Fibroblast of gingiva (primary cell): ENCODE data around the gene PACC1.
"Not testable (repeated sequence)": the region's sequence is repeated elsewhere in the genome, so short reads cannot be mapped to it uniquely, and the experiment has no call there.

Source experiments
- DNase-seq: peaks from one replicate; pipeline ENCODE4 v3.0.0-alpha.2; 2011; ENCODE audit warnings: low read depth

Gene PACC1

GRCh38 chr1:212395678-212396437, 18.8 kb downstream of the PACC1 start:
- DNase-seq = not testable (repeated sequence)

GRCh38 chr1:212388985-212389716, 25.5 kb downstream of the PACC1 start:
- DNase-seq = no peak

GRCh38 chr1:212386029-212386428, 28.7 kb downstream of the PACC1 start:
- DNase-seq = no peak

GRCh38 chr1:212381397-212382035, 33.2 kb downstream of the PACC1 start:
- no peak for DNase-seq

GRCh38 chr1:212379366-212379765, 35.3 kb downstream of the PACC1 start:
- no peak for DNase-seq

- no peak for DNase-seq
Observed at GRCh38 chr1:212377644-212378043, 37.0 kb downstream of the PACC1 start.

- DNase-seq = no peak
Observed at GRCh38 chr1:212375986-212376385, 38.7 kb downstream of the PACC1 start.

GRCh38 chr1:212368073-212368484, 46.6 kb downstream of the PACC1 start:
- DNase-seq = peak; percentile 67

- no peak for DNase-seq
Observed at GRCh38 chr1:212367474-212368072, 47.1 kb downstream of the PACC1 start.

- DNase-seq = peak; percentile 66
Observed at GRCh38 chr1:212366901-212367300, 47.8 kb downstream of the PACC1 start.

- no peak for DNase-seq
Observed at GRCh38 chr1:212364985-212365384, 49.7 kb downstream of the PACC1 start.

- DNase-seq = no peak
Observed at GRCh38 chr1:212359794-212360479, 54.7 kb downstream of the PACC1 start.

- no peak for DNase-seq
Observed at GRCh38 chr1:212355230-212355969, 59.3 kb downstream of the PACC1 start.

- no peak for DNase-seq
Observed at GRCh38 chr1:212354464-212354863, 60.2 kb downstream of the PACC1 start.

- no peak for DNase-seq
Observed at GRCh38 chr1:212353181-212353580, 61.5 kb downstream of the PACC1 start.

- no peak for DNase-seq
Observed at GRCh38 chr1:212351588-212352362, 62.9 kb downstream of the PACC1 start.

- DNase-seq = peak; percentile 22
Observed at GRCh38 chr1:212346601-212347000, 68.1 kb downstream of the PACC1 start.

- DNase-seq = no peak
Observed at GRCh38 chr1:212344905-212345304, 69.8 kb downstream of the PACC1 start.

GRCh38 chr1:212341090-212341489, 73.6 kb downstream of the PACC1 start:
- DNase-seq = peak; percentile 36

GRCh38 chr1:212329105-212329504, 85.6 kb downstream of the PACC1 start:
- no peak for DNase-seq
